GM12874 (cell line): ENCODE data around the gene PALM2AKAP2.

Experiments
- TF ChIP-seq, protein P1 (sequence below): IDR thresholded peaks from 2 replicates; pipeline ENCODE4 v1.5.1; 2011; ENCODE audit warnings: low read depth, mild to moderate bottlenecking, control low read depth, low read length, moderate library complexity; ENCODE audit not compliant: insufficient read depth

PALM2AKAP2 gene

DNA sequence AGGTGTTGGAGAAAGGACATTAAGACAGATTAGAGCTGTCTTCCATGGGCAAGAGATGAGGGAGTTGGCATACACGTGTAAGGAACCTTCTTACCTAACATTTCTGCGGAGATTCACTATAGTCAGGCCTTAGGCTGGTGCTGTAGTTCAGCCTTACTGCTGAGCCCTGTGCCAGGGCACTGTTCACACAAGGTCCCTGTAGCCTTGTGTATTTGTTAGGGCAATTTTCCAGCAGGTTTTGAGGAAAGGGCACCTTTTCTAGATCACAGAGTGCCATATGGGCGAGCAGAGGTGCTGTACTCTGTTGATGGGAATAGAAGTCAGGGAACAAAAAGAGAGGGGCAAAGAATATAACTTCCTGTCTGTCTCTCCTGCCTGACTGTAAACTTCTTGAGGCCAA is 15.6 kb downstream of the PALM2AKAP2 start:
- TF ChIP-seq, protein P1, sequence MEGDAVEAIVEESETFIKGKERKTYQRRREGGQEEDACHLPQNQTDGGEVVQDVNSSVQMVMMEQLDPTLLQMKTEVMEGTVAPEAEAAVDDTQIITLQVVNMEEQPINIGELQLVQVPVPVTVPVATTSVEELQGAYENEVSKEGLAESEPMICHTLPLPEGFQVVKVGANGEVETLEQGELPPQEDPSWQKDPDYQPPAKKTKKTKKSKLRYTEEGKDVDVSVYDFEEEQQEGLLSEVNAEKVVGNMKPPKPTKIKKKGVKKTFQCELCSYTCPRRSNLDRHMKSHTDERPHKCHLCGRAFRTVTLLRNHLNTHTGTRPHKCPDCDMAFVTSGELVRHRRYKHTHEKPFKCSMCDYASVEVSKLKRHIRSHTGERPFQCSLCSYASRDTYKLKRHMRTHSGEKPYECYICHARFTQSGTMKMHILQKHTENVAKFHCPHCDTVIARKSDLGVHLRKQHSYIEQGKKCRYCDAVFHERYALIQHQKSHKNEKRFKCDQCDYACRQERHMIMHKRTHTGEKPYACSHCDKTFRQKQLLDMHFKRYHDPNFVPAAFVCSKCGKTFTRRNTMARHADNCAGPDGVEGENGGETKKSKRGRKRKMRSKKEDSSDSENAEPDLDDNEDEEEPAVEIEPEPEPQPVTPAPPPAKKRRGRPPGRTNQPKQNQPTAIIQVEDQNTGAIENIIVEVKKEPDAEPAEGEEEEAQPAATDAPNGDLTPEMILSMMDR = no peak

DNA sequence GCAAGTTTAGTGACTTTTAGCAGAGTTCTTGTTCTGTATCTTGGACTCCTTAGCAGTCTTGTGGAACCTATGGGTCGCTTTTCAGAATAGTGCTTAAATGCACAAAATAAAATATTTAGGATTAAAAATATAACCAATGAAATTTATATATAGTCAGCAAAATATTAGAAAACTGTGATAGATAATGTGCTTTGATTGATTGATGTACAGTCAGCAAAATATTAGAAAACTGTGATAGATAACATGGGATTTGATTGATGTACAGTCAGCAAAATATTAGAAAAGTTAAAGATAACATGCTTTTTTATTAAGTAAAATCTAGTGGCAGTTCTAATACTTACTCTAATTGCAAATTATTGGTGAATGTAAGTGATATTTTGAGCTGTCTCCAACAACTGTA is 16.1 kb downstream of the PALM2AKAP2 start:
- TF ChIP-seq, protein P1 = no peak

DNA sequence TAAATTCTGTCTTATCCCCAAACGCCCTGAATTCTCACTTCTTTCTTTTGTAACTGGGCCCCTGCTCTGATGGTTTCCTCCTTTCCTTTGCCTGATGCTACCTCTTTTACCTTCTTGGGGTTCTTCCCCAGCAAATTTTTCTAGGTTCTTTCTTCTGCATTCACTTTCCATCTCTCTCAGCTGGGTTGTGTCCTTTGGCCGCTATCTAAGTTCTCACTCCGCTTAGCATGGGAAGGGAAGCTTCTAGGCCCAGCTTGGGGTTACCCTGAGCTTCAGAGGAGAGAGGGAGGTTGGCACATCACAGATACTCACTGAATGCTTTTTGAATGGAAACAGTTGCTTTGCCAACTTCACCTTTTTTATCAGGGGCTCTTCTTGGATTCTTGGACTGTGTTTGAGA is 17.0 kb downstream of the PALM2AKAP2 start:
- TF ChIP-seq, protein P1 = no peak

DNA sequence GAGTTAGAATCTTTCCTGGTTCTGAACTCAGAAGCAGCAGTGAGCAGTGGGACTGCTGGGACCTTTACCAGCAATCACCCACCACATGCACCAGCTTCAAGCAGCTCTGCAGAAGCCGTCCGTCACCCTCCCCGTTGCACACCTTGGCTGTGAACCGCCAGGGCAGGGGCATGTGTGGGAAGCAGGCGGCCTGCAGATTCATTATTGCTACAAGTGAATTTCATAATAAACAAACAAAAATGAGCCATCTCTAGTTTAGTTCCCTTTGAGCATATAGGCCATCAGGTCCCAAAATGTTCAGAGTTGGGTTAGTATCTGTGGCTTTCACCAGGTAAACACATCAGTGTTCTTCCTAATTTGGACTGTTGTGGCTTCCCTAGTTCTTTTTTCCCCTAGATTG is 17.5 kb downstream of the PALM2AKAP2 start:
- TF ChIP-seq, protein P1 = no peak

DNA sequence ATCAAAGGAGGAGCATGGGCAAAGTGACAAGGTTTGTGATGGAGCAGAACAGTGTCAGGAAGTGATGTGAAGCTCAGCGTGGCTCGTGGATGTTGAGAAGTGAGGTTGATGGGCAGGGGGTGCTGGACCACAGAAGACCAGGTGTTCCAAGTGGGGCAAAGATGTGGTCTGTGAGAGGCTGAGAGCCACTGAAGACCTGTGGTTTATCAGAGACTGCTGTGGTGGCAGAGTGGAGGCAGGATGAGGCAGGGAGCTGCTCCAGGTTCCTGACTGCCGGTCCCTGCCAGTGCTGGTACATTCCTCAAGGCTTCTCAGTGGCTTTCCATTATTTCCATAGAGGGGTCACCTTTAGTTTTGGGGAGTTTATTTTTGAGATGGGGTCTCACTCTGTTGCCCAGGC is 19.1 kb downstream of the PALM2AKAP2 start:
- TF ChIP-seq, protein P1 = no peak

DNA sequence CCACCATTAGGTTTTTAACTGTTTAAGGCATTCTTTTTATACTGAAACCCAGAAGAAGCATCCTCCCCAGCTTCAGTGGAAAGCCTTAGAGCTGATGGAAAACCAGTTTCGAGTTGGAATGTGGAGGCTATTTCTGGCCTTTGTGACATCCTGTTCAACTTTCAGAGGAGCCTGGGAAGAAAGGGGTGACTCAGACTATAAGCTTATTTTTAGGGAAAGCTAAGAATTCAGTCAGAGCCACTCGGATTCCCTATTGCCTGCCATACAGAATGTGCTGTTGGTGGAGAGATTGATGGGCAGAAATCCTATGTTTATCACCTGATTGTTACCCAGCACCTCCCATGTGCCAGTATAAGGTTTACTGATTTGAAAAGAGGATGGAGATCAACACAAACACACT is 19.8 kb downstream of the PALM2AKAP2 start:
- TF ChIP-seq, protein P1 = no peak

DNA sequence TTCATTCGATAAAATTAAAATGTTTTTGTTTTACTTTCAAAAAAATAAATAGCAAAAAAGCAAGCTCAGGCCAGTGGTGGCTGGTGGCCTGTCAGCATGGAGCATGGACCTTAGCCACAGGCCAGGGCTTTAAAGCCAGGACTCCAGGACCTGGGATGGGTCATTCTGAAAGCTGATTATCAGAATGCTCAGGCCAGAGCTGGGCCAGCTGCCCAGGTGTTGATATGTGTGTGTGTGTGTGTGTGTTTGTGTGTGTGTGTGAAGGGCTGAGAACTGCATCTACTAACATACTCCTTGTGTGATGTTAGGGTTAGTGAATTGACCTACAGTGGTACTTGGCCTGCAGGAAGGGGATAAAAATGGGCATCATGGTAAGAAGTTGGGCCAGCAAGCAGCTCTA is 21.5 kb downstream of the PALM2AKAP2 start:
- TF ChIP-seq, protein P1 = no peak

DNA sequence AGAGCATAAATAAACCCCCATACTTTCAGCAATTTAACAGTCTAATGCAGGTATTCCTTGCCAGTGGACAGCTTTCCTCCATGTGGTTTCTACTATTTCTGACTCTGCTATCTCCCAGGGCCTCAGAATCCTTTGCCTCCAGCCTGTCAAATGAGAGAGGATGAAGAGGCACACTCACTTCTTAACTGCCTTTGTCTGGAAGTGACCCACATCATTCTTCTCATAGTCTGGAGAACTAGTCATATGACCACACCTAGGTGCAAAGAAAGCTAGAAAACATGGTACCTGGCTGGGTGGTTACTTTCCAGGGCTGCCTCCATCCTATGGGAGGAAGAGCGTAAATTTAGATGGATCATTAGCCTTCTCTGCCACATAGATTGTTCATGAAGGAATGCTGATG is 22.5 kb downstream of the PALM2AKAP2 start:
- TF ChIP-seq, protein P1 = no peak
